Muscle of leg (tissue), 11 donors: ENCODE data around the gene RIPK1. TPM values are rescaled to one million over a fixed set of nuclear protein-coding genes. Genes with fewer than 3 reads are reported as not detected.
A peak's percentile ranks its signal among the peaks of the same experiment; 100 is the strongest.
"Not testable (repeated sequence)": the region's sequence is repeated elsewhere in the genome, so short reads cannot be mapped to it uniquely, and the experiment has no call there.

Source experiments
- DNase-seq: peaks from one replicate; pipeline ENCODE4 v3.0.0; 2013
- H3K27ac ChIP-seq: one replicate; pipeline ENCODE4 v1.5.1; 2013; ENCODE audit warnings: mild to moderate bottlenecking, low read length, control low read depth
- H3K27me3 ChIP-seq: one replicate; pipeline ENCODE4 v1.6.1; 2013; ENCODE audit warnings: low read length; ENCODE audit not compliant: control insufficient read depth, insufficient read depth
- H3K36me3 ChIP-seq: one replicate; pipeline ENCODE4 v1.6.1; 2013; ENCODE audit warnings: low read length; ENCODE audit not compliant: control insufficient read depth, insufficient read depth
- H3K4me1 ChIP-seq: one replicate; pipeline ENCODE4 v1.6.1; 2013; ENCODE audit warnings: low read length; ENCODE audit not compliant: control insufficient read depth, insufficient read depth
- H3K4me3 ChIP-seq: one replicate; pipeline ENCODE4 v1.5.1; 2013; ENCODE audit warnings: low read length, control low read depth
- H3K9me3 ChIP-seq: replicated peaks from 2 replicates; pipeline ENCODE4 v1.6.1; 2013; ENCODE audit warnings: low read depth, low read length; ENCODE audit not compliant: control insufficient read depth
- WGBS: methylation state at CpG from one replicate; pipeline ENCODE4 v1.1.5; 2013; ENCODE audit warnings: missing lambda C conversion rate; ENCODE audit not compliant: insufficient coverage; 5-methylcytosine and 5-hydroxymethylcytosine counted together
- polyA plus RNA-seq, 8 donors: library from polyadenylated mRNA; unstranded; fragments of 120-200 nt; gene quantifications; one replicate each; pipeline versions ENCODE4 v1.2.1 to v1.2.3, GENCODE V29; 2013; ENCODE audit warnings: inconsistent platforms in 1 of 8, low replicate concordance in 1 of 8; ENCODE audit not compliant: insufficient read length in 8 of 8, insufficient read depth in 1 of 8
- total RNA-seq: library from RNA; stranded (reverse); fragments of 120-200 nt; gene quantifications from one replicate; pipeline ENCODE4 v1.2.4, GENCODE V29; 2013

Gene RIPK1
- total and polyA plus RNA-seq, 9 donors: 10.8 to 16.9 (median 13.2) TPM

DNA sequence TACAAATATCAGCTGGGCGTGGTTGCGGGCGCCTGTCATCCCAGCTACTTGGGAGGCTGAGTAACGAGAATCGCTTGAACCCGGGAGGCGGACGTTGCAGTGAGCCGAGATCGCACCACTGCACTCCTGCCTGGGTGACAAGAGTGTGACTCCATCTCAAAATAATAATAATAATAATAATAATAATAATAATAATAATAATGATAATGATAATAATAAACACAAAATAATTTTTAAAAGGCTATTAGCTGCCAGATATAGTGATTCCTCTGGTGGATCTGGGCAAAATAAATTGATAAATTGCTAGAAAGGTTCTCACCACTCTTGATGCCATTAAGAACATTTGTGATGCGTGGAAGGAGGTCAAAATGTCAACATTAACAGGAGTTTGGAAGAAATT lies 8.2 kb upstream of the RIPK1 start:
- H3K27me3 ChIP-seq: not testable (repeated sequence)

DNA sequence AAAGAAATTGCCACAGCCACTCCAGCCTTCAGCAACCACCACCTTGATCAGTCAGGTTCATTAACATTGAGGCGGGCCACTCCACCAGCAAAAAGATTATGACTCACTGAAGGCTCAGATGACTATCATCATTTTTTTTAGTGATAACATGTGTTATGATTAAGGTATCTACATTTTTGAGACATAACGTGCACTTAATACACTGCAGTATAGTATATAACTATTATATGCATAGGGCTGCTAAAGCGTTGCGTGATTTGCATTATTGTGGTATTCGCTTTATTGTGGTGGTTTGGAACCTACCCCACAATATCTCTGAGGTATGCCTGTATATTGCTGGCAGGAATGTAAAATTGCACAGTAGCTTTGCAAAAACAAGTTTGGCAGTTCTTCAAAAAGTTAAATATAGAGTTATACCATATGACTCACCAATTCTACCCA lies 6.8 kb upstream of the RIPK1 start:
- no peaks in the 10 kb centered on the region for H3K36me3 ChIP-seq
- H3K27ac ChIP-seq: no peak overlapping the region
- H3K4me1 ChIP-seq: peaks cover 6% of the 10 kb centered on the region
- H3K27me3 ChIP-seq: no peaks in the 10 kb centered on the region
- no CpG with 5 or more reads among the region's 5 CpGs for WGBS
- no peaks in the 10 kb centered on the region for H3K9me3 ChIP-seq
- no peak overlapping the region for H3K4me3 ChIP-seq
- DNase-seq: no peak

More for the DNA sequence above, 8.2 kb upstream of the RIPK1 start:
- not testable (repeated sequence) for H3K4me3 ChIP-seq, H3K36me3 ChIP-seq, H3K9me3 ChIP-seq, H3K27ac ChIP-seq, DNase-seq
- 90% methylated on average over 2 of the region's 11 CpGs for WGBS
- H3K4me1 ChIP-seq: peaks cover 11% of the 10 kb centered on the region

DNA sequence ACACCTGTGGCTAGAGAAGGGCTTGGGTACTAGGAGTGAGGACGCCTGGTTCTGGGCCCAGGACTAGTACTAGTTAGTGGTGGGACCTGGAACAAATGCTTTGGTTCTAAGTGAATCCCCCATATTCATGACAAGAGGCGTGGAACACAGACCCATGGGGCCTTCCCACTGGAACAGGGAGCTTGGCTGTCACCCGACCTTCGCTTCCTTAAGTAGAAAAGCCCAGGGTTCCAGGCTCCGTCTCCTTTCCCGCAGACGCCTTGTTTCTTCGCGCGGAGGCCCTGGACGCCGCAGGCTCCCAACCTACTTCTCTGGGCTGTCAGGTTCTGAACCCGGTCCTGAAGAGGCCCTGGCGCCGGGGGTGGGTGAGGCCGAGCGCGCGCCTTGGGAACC lies 5.0 kb upstream of the RIPK1 start:
- not testable (repeated sequence) for H3K36me3 ChIP-seq, H3K9me3 ChIP-seq, H3K4me1 ChIP-seq, H3K27me3 ChIP-seq
- peak overlapping the region; percentile 45 for H3K27ac ChIP-seq
- peak overlapping the region; percentile 82 for H3K4me3 ChIP-seq
- DNase-seq: peak; percentile 43
- WGBS: no CpG with 5 or more reads among the region's 19 CpGs

DNA sequence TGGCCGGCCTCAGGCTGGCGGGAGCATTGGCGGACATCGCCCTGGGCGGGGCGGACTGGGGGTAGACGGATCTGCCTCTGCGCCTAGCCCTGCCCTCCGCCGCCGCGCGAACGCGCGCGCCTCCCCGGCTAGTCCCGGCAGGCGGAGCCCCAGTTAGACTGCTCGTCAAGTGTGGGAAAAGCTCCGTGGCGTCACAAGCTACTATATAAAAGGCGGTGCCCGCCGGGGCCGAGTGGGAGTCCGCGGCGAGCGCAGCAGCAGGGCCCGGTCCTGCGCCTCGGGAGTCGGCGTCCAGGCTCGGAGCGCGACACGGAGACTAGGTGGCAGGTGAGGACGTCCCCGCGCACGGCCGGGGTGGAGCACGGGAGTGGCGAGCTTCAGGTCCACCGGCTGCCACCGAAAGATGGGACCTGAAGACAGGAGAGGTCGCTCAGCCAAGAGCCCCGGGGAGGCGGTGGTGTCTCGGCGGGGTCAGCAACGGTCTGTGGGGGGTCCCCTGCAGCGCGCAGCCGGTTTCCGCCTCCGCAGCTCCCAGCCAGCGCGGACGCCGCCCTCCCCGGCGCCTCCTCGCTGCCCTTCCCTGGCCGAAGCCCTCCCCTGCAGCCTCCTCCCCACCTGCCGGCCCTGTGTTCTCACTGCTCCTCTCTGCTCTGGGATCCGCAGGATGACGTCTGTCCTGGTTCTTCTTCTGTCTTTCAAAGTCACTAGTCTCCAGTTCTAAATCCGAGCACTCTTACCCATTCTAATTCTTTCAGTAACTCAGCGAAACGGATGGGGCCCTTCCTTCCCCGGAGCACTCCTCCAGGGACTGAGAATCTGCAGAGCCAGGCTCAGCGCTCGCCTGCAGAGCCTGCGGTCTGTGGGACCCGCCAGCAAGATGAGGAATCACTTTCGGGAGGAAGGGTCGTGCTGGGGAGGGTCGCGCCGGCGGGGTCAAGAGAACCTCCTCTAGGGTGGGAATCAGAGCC lies 4.3 kb upstream of the RIPK1 start:
- H3K27me3 ChIP-seq: no peaks in the 10 kb centered on the region
- H3K4me1 ChIP-seq: peaks cover 6% of the 10 kb centered on the region
- DNase-seq: peak; percentile 97
- H3K9me3 ChIP-seq: no peaks in the 10 kb centered on the region
- WGBS: 1% methylated on average over 83 of the region's 85 CpGs
- no peaks in the 10 kb centered on the region for H3K36me3 ChIP-seq
- H3K4me3 ChIP-seq: peak overlapping the region; percentile 82
- H3K27ac ChIP-seq: peak overlapping the region; percentile 82

DNA sequence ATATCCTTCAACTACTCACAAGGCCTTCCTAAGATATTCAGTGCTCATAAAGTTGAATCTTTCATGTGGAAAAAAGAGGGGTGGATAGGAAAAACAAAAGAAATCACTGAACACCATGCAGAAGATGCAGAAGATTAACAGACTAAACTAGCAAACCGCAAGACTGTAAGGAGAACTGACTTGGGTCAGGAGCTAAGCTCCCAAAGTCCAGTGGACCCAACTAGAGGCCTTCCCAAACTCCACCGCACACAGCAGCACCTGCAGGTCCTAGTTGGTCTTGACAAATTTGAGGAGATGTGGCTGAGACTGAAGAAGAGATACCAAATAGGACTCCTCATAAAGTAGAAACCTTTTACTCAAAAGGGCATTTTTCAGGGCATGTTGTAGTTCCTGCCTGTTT lies 3.3 kb downstream of the RIPK1 start:
- no peak for DNase-seq
- Histone ChIP-seq H3K27ac (no peak overlapping the region), H3K9me3 (no peaks in the 10 kb centered on the region), H3K4me1 (peaks cover 6% of the 10 kb centered on the region), H3K4me3 (no peak overlapping the region), H3K27me3 (no peaks in the 10 kb centered on the region), H3K36me3 (peaks cover 5% of the 10 kb centered on the region)
- no CpG with 5 or more reads among the region's 2 CpGs for WGBS

DNA sequence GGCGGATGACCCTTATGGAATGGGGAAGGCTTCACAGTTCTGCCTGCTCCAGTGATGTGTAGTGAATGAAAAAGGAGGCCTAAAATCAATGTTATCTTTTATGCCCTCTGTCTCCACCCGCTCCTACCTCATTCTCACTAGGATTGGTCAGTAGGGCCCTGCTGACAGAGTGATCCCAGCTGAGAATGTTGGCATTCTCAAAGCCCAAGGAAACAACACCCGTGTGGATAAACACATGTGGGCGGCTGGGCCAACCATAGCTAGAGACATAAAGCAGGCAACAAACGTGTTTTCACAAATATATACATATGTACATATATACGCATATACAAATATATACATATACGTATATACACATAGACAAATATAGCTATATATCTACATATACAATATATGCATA lies 4.5 kb downstream of the RIPK1 start:
- Histone ChIP-seq H3K27me3 (no peaks in the 10 kb centered on the region), H3K9me3 (no peaks in the 10 kb centered on the region), H3K4me1 (peaks cover 6% of the 10 kb centered on the region), H3K27ac (no peak overlapping the region), H3K4me3 (no peak overlapping the region), H3K36me3 (peaks cover 14% of the 10 kb centered on the region)
- peak; percentile 29 for DNase-seq
- 100% methylated on average over 1 of the region's 7 CpGs for WGBS

DNA sequence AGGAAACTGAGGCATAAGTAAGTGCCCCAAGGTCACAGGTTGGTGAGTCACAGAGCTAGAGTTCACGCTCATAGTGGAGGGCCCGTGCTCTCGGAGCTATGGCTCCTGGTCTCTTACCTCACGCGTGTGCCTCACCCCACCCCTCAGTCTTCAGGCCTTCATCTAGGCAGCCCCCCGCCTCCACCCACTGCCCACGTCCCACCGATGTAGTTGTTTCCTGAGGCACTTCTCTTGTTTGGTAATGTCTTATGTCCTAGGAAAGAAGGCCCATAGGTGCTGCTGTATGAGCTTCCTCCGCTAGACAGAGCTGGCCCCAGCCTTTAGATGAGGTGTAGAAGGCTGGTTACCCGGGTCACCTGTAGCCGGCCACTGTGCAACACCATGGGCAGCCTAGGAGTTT lies 5.1 kb downstream of the RIPK1 start:
- Histone ChIP-seq H3K27me3 (no peaks in the 10 kb centered on the region), H3K4me3 (no peak overlapping the region), H3K27ac (no peak overlapping the region), H3K36me3 (peaks cover 20% of the 10 kb centered on the region), H3K4me1 (peaks cover 6% of the 10 kb centered on the region), H3K9me3 (no peaks in the 10 kb centered on the region)
- 92% methylated on average over 3 of the region's 11 CpGs for WGBS
- DNase-seq: no peak

DNA sequence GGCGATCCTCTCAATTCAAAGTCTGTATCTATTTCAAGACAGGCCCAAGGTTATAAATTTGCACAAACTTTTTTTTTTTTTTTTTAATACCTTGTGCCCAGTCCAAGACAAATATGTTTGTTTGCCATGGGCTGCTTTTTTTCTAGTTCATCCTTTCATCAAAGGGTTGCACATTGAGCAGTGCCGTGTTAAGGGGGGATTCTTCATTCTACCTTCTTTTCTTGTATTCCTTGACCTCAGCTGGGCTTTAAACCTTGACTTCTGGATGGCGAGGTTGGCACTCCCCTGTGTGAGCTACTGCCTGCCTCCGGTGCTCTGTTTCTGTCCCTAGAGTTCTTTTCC lies 7.4 kb downstream of the RIPK1 start:
- DNase-seq: no peak
- Histone ChIP-seq H3K9me3 (no peaks in the 10 kb centered on the region), H3K36me3 (peaks cover 35% of the 10 kb centered on the region), H3K27ac (no peak overlapping the region), H3K4me1 (no peaks in the 10 kb centered on the region), H3K27me3 (no peaks in the 10 kb centered on the region), H3K4me3 (no peak overlapping the region)
- WGBS: 100% methylated on average over 1 of the region's 4 CpGs

DNA sequence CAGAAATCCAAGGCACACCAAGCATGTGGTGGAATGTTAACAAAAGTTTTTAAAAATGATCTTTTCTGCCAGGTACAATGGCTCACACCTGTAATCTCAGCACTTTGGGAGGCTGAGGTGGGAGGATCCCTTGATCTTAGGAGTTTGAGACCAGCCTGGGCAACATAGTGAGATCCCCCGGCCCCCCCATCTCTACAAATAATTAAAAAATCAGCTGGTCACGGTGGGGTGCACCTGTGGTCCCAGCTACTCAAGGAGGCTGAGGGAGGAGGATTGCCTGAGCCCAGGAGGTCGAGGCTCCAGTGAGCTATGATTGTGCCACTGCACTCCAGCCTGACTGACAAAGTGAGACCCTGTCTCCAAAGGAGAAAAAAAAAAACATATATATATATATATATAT lies 8.0 kb downstream of the RIPK1 start:
- WGBS: no CpG with 5 or more reads among the region's 3 CpGs
- Histone ChIP-seq H3K9me3 (no peaks in the 10 kb centered on the region), H3K27ac (no peak overlapping the region), H3K4me3 (no peak overlapping the region), H3K4me1 (no peaks in the 10 kb centered on the region), H3K36me3 (peaks cover 37% of the 10 kb centered on the region), H3K27me3 (no peaks in the 10 kb centered on the region)
- no peak for DNase-seq

DNA sequence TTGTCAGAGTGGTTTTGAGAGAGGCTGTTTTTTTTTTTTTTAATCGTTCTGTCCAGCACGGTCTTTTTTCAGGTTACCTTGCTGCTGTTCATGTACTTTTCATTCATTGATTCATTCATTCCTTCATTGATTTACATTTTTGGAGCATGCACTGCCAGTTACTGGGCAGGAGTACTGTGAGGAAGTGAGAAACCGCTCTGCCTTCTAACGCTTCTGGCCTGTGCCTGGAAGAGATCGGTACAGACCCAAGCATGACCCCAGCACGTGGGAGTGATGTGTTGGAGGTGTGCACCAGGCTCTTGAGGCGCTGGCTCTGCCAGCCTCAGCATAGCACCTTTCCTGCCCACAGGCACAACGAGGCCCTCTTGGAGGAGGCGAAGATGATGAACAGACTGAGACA lies 9.1 kb downstream of the RIPK1 start:
- H3K4me1 ChIP-seq: no peaks in the 10 kb centered on the region
- no peak overlapping the region for H3K4me3 ChIP-seq
- no peaks in the 10 kb centered on the region for H3K27me3 ChIP-seq
- 100% methylated on average over 2 of the region's 9 CpGs for WGBS
- H3K9me3 ChIP-seq: no peaks in the 10 kb centered on the region
- peaks cover 45% of the 10 kb centered on the region for H3K36me3 ChIP-seq
- DNase-seq: no peak
- H3K27ac ChIP-seq: no peak overlapping the region
